Dermis blood vessel endothelial cell (primary cell): ENCODE data around the gene GARIN1A. TPM values are rescaled to one million over a fixed set of nuclear protein-coding genes. Genes with fewer than 3 reads are reported as not detected.
"Not testable (repeated sequence)": the region's sequence is repeated elsewhere in the genome, so short reads cannot be mapped to it uniquely, and the experiment has no call there.

Experiments used
- DNase-seq: peaks from one replicate; pipeline ENCODE4 v3.0.0; 2010
- total RNA-seq: library from RNA; depleted of rRNA; stranded (reverse); fragments of >200 nt; gene quantifications from 2 replicates; pipeline ENCODE4 v1.2.3, GENCODE V29; 2014

GARIN1A gene
- total RNA-seq: 0.14 and 0.17 TPM in 2 replicates

- no peak for DNase-seq
Observed at GRCh38 chr7:128671992-128672391, at the start of gene GARIN1A. TSS of gene GARIN1A (plus strand) at chr7:128672292. CDS start at chr7:128672398, 106 bp downstream.

- not testable (repeated sequence) for DNase-seq
Observed at GRCh38 chr7:128627124-128627523, 45.0 kb upstream of the GARIN1A start.

GRCh38 chr7:128633915-128634314 is 38.2 kb upstream of the GARIN1A start:
- DNase-seq: not testable (repeated sequence)

- not testable (repeated sequence) for DNase-seq
Observed at GRCh38 chr7:128645206-128645605, 26.9 kb upstream of the GARIN1A start.

- not testable (repeated sequence) for DNase-seq
Observed at GRCh38 chr7:128645844-128646243, 26.2 kb upstream of the GARIN1A start.

GRCh38 chr7:128646877-128647276 is 25.2 kb upstream of the GARIN1A start:
- DNase-seq: not testable (repeated sequence)

- DNase-seq: not testable (repeated sequence)
Observed at GRCh38 chr7:128651096-128651495, 21.0 kb upstream of the GARIN1A start.

GRCh38 chr7:128652606-128653005 is 19.5 kb upstream of the GARIN1A start:
- not testable (repeated sequence) for DNase-seq

GRCh38 chr7:128653197-128653596 is 18.9 kb upstream of the GARIN1A start:
- not testable (repeated sequence) for DNase-seq

- DNase-seq: not testable (repeated sequence)
Observed at GRCh38 chr7:128654080-128654479, 18.0 kb upstream of the GARIN1A start.

- DNase-seq: not testable (repeated sequence)
Observed at GRCh38 chr7:128654501-128654900, 17.6 kb upstream of the GARIN1A start.

GRCh38 chr7:128658428-128658827 is 13.7 kb upstream of the GARIN1A start:
- not testable (repeated sequence) for DNase-seq

- DNase-seq: no peak
Observed at GRCh38 chr7:128660596-128660995, 11.5 kb upstream of the GARIN1A start.

- no peak for DNase-seq
Observed at GRCh38 chr7:128661446-128661845, 10.6 kb upstream of the GARIN1A start.

- DNase-seq: no peak
Observed at GRCh38 chr7:128662091-128662490, 10.0 kb upstream of the GARIN1A start.

GRCh38 chr7:128663223-128663622 is 8.9 kb upstream of the GARIN1A start:
- DNase-seq: not testable (repeated sequence)

- peak; percentile 34 for DNase-seq
Observed at GRCh38 chr7:128665057-128665456, 7.0 kb upstream of the GARIN1A start.

- DNase-seq: peak; percentile 46
Observed at GRCh38 chr7:128666200-128666599, 5.9 kb upstream of the GARIN1A start.

- DNase-seq: peak; percentile 57
Observed at GRCh38 chr7:128672927-128673517, 930 bp downstream of the GARIN1A start.

GRCh38 chr7:128673571-128673970 is 1.5 kb downstream of the GARIN1A start:
- no peak for DNase-seq

- DNase-seq: no peak
Observed at GRCh38 chr7:128676665-128677064, 4.6 kb downstream of the GARIN1A start.

- DNase-seq: no peak
Observed at GRCh38 chr7:128679920-128680319, 7.8 kb downstream of the GARIN1A start.

- no peak for DNase-seq
Observed at GRCh38 chr7:128681794-128682537, 9.9 kb downstream of the GARIN1A start.

GRCh38 chr7:128683270-128683669 is 11.2 kb downstream of the GARIN1A start:
- DNase-seq: not testable (repeated sequence)
